ENCODE results near the gene ISM2.

Gene ISM2

GRCh38 chr14:77485901-77486678 is 12.5 kb downstream of the ISM2 start:
- H3K4me3 ChIP-seq (ENCODE audit: low read length in 2 of 2): no peak overlapping the region
- no peaks in the 10 kb centered on the region for H3K4me1 ChIP-seq (ENCODE audit: control insufficient read depth, insufficient read depth, low read length)
- no peak overlapping the region for H3K27ac ChIP-seq (ENCODE audit: low read length)
- H3K27me3 ChIP-seq (ENCODE audit: control insufficient read depth in 1 of 2, insufficient read depth in 2 of 2, low read length in 2 of 2): no peaks in the 10 kb centered on the region
- no peaks in the 10 kb centered on the region for H3K36me3 ChIP-seq (ENCODE audit: control insufficient read depth in 2 of 2, insufficient read depth in 2 of 2, low read length in 2 of 2)
- no peak overlapping the region for H3K9ac ChIP-seq (ENCODE audit: low read length in 2 of 2)
- H3K9me3 ChIP-seq (ENCODE audit: control insufficient read depth in 2 of 2, low read length in 2 of 2): no peaks in the 10 kb centered on the region

GRCh38 chr14:77485256-77485655 is 13.4 kb downstream of the ISM2 start:
- Histone ChIP-seq H3K9me3 (ENCODE audit: control insufficient read depth in 2 of 2, low read length in 2 of 2) (no peaks in the 10 kb centered on the region), H3K9ac (ENCODE audit: low read length in 2 of 2) (no peak overlapping the region), H3K4me1 (ENCODE audit: control insufficient read depth, insufficient read depth, low read length) (no peaks in the 10 kb centered on the region), H3K27me3 (ENCODE audit: control insufficient read depth in 1 of 2, insufficient read depth in 2 of 2, low read length in 2 of 2) (no peaks in the 10 kb centered on the region), H3K36me3 (ENCODE audit: control insufficient read depth in 2 of 2, insufficient read depth in 2 of 2, low read length in 2 of 2) (no peaks in the 10 kb centered on the region), H3K4me3 (ENCODE audit: low read length in 2 of 2) (no peak overlapping the region), H3K27ac (ENCODE audit: low read length) (no peak overlapping the region)

GRCh38 chr14:77482422-77482821 is 16.2 kb downstream of the ISM2 start:
- Histone ChIP-seq H3K27ac (ENCODE audit: low read length) (no peak overlapping the region), H3K9ac (ENCODE audit: low read length in 2 of 2) (no peak overlapping the region), H3K27me3 (ENCODE audit: control insufficient read depth in 1 of 2, insufficient read depth in 2 of 2, low read length in 2 of 2) (no peaks in the 10 kb centered on the region), H3K4me1 (ENCODE audit: control insufficient read depth, insufficient read depth, low read length) (no peaks in the 10 kb centered on the region), H3K4me3 (ENCODE audit: low read length in 2 of 2) (no peak overlapping the region), H3K9me3 (ENCODE audit: control insufficient read depth in 2 of 2, low read length in 2 of 2) (no peaks in the 10 kb centered on the region), H3K36me3 (ENCODE audit: control insufficient read depth in 2 of 2, insufficient read depth in 2 of 2, low read length in 2 of 2) (no peaks in the 10 kb centered on the region)

GRCh38 chr14:77478796-77479195 is 19.8 kb downstream of the ISM2 start:
- Histone ChIP-seq H3K9ac (ENCODE audit: low read length in 2 of 2) (no peak overlapping the region), H3K4me3 (ENCODE audit: low read length in 2 of 2) (no peak overlapping the region), H3K27me3 (ENCODE audit: control insufficient read depth in 1 of 2, insufficient read depth in 2 of 2, low read length in 2 of 2) (no peaks in the 10 kb centered on the region), H3K4me1 (ENCODE audit: control insufficient read depth, insufficient read depth, low read length) (no peaks in the 10 kb centered on the region), H3K36me3 (ENCODE audit: control insufficient read depth in 2 of 2, insufficient read depth in 2 of 2, low read length in 2 of 2) (no peaks in the 10 kb centered on the region), H3K27ac (ENCODE audit: low read length) (no peak overlapping the region), H3K9me3 (ENCODE audit: control insufficient read depth in 2 of 2, low read length in 2 of 2) (no peaks in the 10 kb centered on the region)

GRCh38 chr14:77478029-77478428 is 20.6 kb downstream of the ISM2 start:
- H3K4me1 ChIP-seq (ENCODE audit: control insufficient read depth, insufficient read depth, low read length): no peaks in the 10 kb centered on the region
- no peaks in the 10 kb centered on the region for H3K9me3 ChIP-seq (ENCODE audit: control insufficient read depth in 2 of 2, low read length in 2 of 2)
- no peak overlapping the region for H3K27ac ChIP-seq (ENCODE audit: low read length)
- no peaks in the 10 kb centered on the region for H3K36me3 ChIP-seq (ENCODE audit: control insufficient read depth in 2 of 2, insufficient read depth in 2 of 2, low read length in 2 of 2)
- H3K27me3 ChIP-seq (ENCODE audit: control insufficient read depth in 1 of 2, insufficient read depth in 2 of 2, low read length in 2 of 2): no peaks in the 10 kb centered on the region
- no peak overlapping the region for H3K4me3 ChIP-seq (ENCODE audit: low read length in 2 of 2)
- H3K9ac ChIP-seq (ENCODE audit: low read length in 2 of 2): no peak overlapping the region

- Histone ChIP-seq H3K27ac (ENCODE audit: low read length) (no peak overlapping the region), H3K4me3 (ENCODE audit: low read length in 2 of 2) (no peak overlapping the region), H3K9me3 (ENCODE audit: control insufficient read depth in 2 of 2, low read length in 2 of 2) (no peaks in the 10 kb centered on the region), H3K4me1 (ENCODE audit: control insufficient read depth, insufficient read depth, low read length) (no peaks in the 10 kb centered on the region), H3K36me3 (ENCODE audit: control insufficient read depth in 2 of 2, insufficient read depth in 2 of 2, low read length in 2 of 2) (no peaks in the 10 kb centered on the region), H3K27me3 (ENCODE audit: control insufficient read depth in 1 of 2, insufficient read depth in 2 of 2, low read length in 2 of 2) (no peaks in the 10 kb centered on the region), H3K9ac (ENCODE audit: low read length in 2 of 2) (no peak overlapping the region)
These were observed 23.0 kb downstream of the ISM2 start for GRCh38 chr14:77475432-77476115.

- H3K9me3 ChIP-seq (ENCODE audit: control insufficient read depth in 2 of 2, low read length in 2 of 2): no peaks in the 10 kb centered on the region
- H3K36me3 ChIP-seq (ENCODE audit: control insufficient read depth in 2 of 2, insufficient read depth in 2 of 2, low read length in 2 of 2): peaks cover 0 to 1% of the 10 kb centered on the region in 2 donors
- H3K4me3 ChIP-seq (ENCODE audit: low read length in 2 of 2): no peak overlapping the region
- no peak overlapping the region for H3K27ac ChIP-seq (ENCODE audit: low read length)
- no peaks in the 10 kb centered on the region for H3K27me3 ChIP-seq (ENCODE audit: control insufficient read depth in 1 of 2, insufficient read depth in 2 of 2, low read length in 2 of 2)
- no peaks in the 10 kb centered on the region for H3K4me1 ChIP-seq (ENCODE audit: control insufficient read depth, insufficient read depth, low read length)
- no peak overlapping the region for H3K9ac ChIP-seq (ENCODE audit: low read length in 2 of 2)
These were observed 24.0 kb downstream of the ISM2 start for GRCh38 chr14:77474479-77475177.

GRCh38 chr14:77473921-77474320 is 24.7 kb downstream of the ISM2 start:
- Histone ChIP-seq H3K9me3 (ENCODE audit: control insufficient read depth in 2 of 2, low read length in 2 of 2) (no peaks in the 10 kb centered on the region), H3K9ac (ENCODE audit: low read length in 2 of 2) (no peak overlapping the region), H3K36me3 (ENCODE audit: control insufficient read depth in 2 of 2, insufficient read depth in 2 of 2, low read length in 2 of 2) (peaks cover 6 to 8% of the 10 kb centered on the region in 2 donors), H3K4me1 (ENCODE audit: control insufficient read depth, insufficient read depth, low read length) (no peaks in the 10 kb centered on the region), H3K27ac (ENCODE audit: low read length) (no peak overlapping the region), H3K27me3 (ENCODE audit: control insufficient read depth in 1 of 2, insufficient read depth in 2 of 2, low read length in 2 of 2) (no peaks in the 10 kb centered on the region), H3K4me3 (ENCODE audit: low read length in 2 of 2) (no peak overlapping the region)

- Histone ChIP-seq H3K9me3 (ENCODE audit: control insufficient read depth in 2 of 2, low read length in 2 of 2) (no peaks in the 10 kb centered on the region), H3K4me3 (ENCODE audit: low read length in 2 of 2) (no peak overlapping the region), H3K27me3 (ENCODE audit: control insufficient read depth in 1 of 2, insufficient read depth in 2 of 2, low read length in 2 of 2) (no peaks in the 10 kb centered on the region), H3K9ac (ENCODE audit: low read length in 2 of 2) (no peak overlapping the region), H3K36me3 (ENCODE audit: control insufficient read depth in 2 of 2, insufficient read depth in 2 of 2, low read length in 2 of 2) (peaks cover 28 to 30% of the 10 kb centered on the region in 2 donors), H3K27ac (ENCODE audit: low read length) (no peak overlapping the region), H3K4me1 (ENCODE audit: control insufficient read depth, insufficient read depth, low read length) (no peaks in the 10 kb centered on the region)
These were observed 28.3 kb downstream of the ISM2 start for GRCh38 chr14:77470224-77470870.

GRCh38 chr14:77469539-77469938 is 29.1 kb downstream of the ISM2 start:
- no peaks in the 10 kb centered on the region for H3K27me3 ChIP-seq (ENCODE audit: control insufficient read depth in 1 of 2, insufficient read depth in 2 of 2, low read length in 2 of 2)
- H3K27ac ChIP-seq (ENCODE audit: low read length): no peak overlapping the region
- H3K9ac ChIP-seq (ENCODE audit: low read length in 2 of 2): no peak overlapping the region
- H3K9me3 ChIP-seq (ENCODE audit: control insufficient read depth in 2 of 2, low read length in 2 of 2): no peaks in the 10 kb centered on the region
- H3K36me3 ChIP-seq (ENCODE audit: control insufficient read depth in 2 of 2, insufficient read depth in 2 of 2, low read length in 2 of 2): peaks cover 34 to 38% of the 10 kb centered on the region in 2 donors
- H3K4me3 ChIP-seq (ENCODE audit: low read length in 2 of 2): no peak overlapping the region
- no peaks in the 10 kb centered on the region for H3K4me1 ChIP-seq (ENCODE audit: control insufficient read depth, insufficient read depth, low read length)
